Gastrocnemius medialis (tissue), 4 donors: Measurements from ENCODE around the gene DPP8. TPM values are rescaled to one million over a fixed set of nuclear protein-coding genes. Genes with fewer than 3 reads are reported as not detected.

Experiments
- ATAC-seq, 2 donors: fragments of 150-250 bp; one replicate each; pipeline ENCODE4 v1.9.1; 2016
- DNase-seq, 2 donors: peaks; one replicate each; pipeline ENCODE4 v3.0.0-alpha.2; 2019
- H3K27ac ChIP-seq, 4 donors: fragments of 200-600 bp; sonication (generic); 1 replicate in 1 of 4; 2 replicates in 3 of 4; pipeline ENCODE4 v1.5.1; 2016 to 2018; ENCODE audit warnings: mild to moderate bottlenecking in 2 of 4, moderate library complexity in 1 of 4
- H3K27me3 ChIP-seq, 3 donors: fragments of 200-600 bp; sonication (generic) in 2 of 3; 1 replicate in 1 of 3; 2 replicates in 2 of 3; pipeline versions ENCODE4 v1.5.1 to v1.6.0; 2016 to 2019; ENCODE audit warnings: mild to moderate bottlenecking in 1 of 3, moderate library complexity in 1 of 3
- H3K36me3 ChIP-seq, 2 donors: fragments of 200-600 bp; sonication (generic) in 1 of 2; one replicate each; pipeline ENCODE4 v1.5.1; 2017 to 2018
- H3K4me1 ChIP-seq, 2 donors: fragments of 200-600 bp; sonication (generic) in 1 of 2; one replicate each; pipeline ENCODE4 v1.5.1; 2016 to 2017; ENCODE audit warnings: mild to moderate bottlenecking in 2 of 2
- H3K4me3 ChIP-seq, 4 donors: fragments of 200-600 bp; sonication (generic) in 3 of 4; 1 replicate in 1 of 4; 2 replicates in 3 of 4; pipeline ENCODE4 v1.5.1; 2016 to 2019; ENCODE audit warnings: mild to moderate bottlenecking in 2 of 4
- H3K9me3 ChIP-seq, 3 donors: fragments of 200-600 bp; sonication (generic) in 2 of 3; 1 replicate in 1 of 3; 2 replicates in 2 of 3; pipeline ENCODE4 v1.5.1; 2016 to 2019
- CTCF ChIP-seq, 5 experiments: fragments of 450-650 bp in 3 of 5; fragments of 200-600 bp in 2 of 5; sonication (generic) in 2 of 5; IDR thresholded peaks in 4 of 5; conservative IDR thresholded peaks in 1 of 5; 1 replicate in 4 of 5; 2 replicates in 1 of 5; pipeline ENCODE4 v1.5.1; 2016 to 2019; ENCODE audit warnings: antibody characterized with exemption in 5 of 5, mild to moderate bottlenecking in 3 of 5, moderate library complexity in 3 of 5
- POLR2A ChIP-seq, 2 donors: fragments of 450-650 bp; IDR thresholded peaks; one replicate each; pipeline ENCODE4 v1.6.1; 2017; ENCODE audit warnings: antibody characterized with exemption in 2 of 2, mild to moderate bottlenecking in 2 of 2, moderate library complexity in 2 of 2
- in situ Hi-C, 4 donors: fragments of 200-750 bp; cut with MboI; loops; one replicate each; pipeline versions ENCODE4 v1.15.0 to v1.8.0; 2017; ENCODE audit warnings: low sequenced_read_pairs in 4 of 4
- intact Hi-C: fragments of 100-400 bp; cut with DNase I; formaldehyde crosslinking; loops from one replicate; pipeline ENCODE4 v1.15.1; 2023; ENCODE audit warnings: low total_unique reads
- total RNA-seq, 4 donors: library from RNA; depleted of rRNA; stranded (reverse); fragments of >200 nt; gene quantifications; one replicate each; pipeline versions ENCODE4 v1.1.0 to v1.2.3, GENCODE V29; 2016

The DPP8 gene
- total RNA-seq: 10 to 100 TPM; 36.9 to 76.6 (median 48.0) TPM

- intact Hi-C loops: loop anchor here (2.0 kb wide), 2 partner anchors 14 to 94 kb away; partner anchors contain the start of genes HACD3 and INTS14
- peak; percentile 74 to 93 (median 79) for TF ChIP-seq CTCF (IDR thresholded peaks at IDR 0.05 in 4 of 5, conservative IDR thresholded peaks at IDR 0.05 in 1 of 5)
- TF ChIP-seq POLR2A (IDR thresholded peaks at IDR 0.05): peak; percentile 39 to 64
- in situ Hi-C loops: no loop called here
- DNase-seq: peak; percentile 87 to 90
- Histone ChIP-seq H3K27ac (peak within 1 kb of the TSS; percentile 82 to 96 (median 96)), H3K27me3 (no peaks in the 10 kb centered on the region), H3K4me1 (peaks cover 35 to 42% of the 10 kb centered on the region in 2 donors), H3K36me3 (peaks cover 0 to 3% of the 10 kb centered on the region in 2 donors), H3K4me3 (peak within 1 kb of the TSS; percentile 95 to 100 (median 99)), H3K9me3 (no peaks in the 10 kb centered on the region)
- ATAC-seq: peak; percentile 95 to 97
Observed at GRCh38 chr15:65516997-65517865, at the start of gene DPP8. Gene DPP8 (minus strand): TSS chr15:65517689. CDS start chr15:65512553, 5,136 bp downstream.

GRCh38 chr15:65561934-65562333 is 44.4 kb upstream of the DPP8 start:
- intact Hi-C loops: no loop called here
- H3K9me3 ChIP-seq: no peaks in the 10 kb centered on the region
- in situ Hi-C loops: no loop called here
- ATAC-seq: no peak
- H3K4me3 ChIP-seq: no peak overlapping the region
- peaks cover 0 to 60% of the 10 kb centered on the region in 2 donors for H3K36me3 ChIP-seq
- H3K27me3 ChIP-seq: no peaks in the 10 kb centered on the region
- no peaks in the 10 kb centered on the region for H3K4me1 ChIP-seq
- TF ChIP-seq POLR2A (IDR thresholded peaks at IDR 0.05): no peak
- TF ChIP-seq CTCF (IDR thresholded peaks at IDR 0.05 in 4 of 5, conservative IDR thresholded peaks at IDR 0.05 in 1 of 5): no peak
- no peak for DNase-seq
- no peak overlapping the region for H3K27ac ChIP-seq

- in situ Hi-C loops (no loop called here), intact Hi-C loops (no loop called here)
- Histone ChIP-seq H3K27me3 (no peaks in the 10 kb centered on the region), H3K4me1 (no peaks in the 10 kb centered on the region), H3K36me3 (peaks cover 2 to 65% of the 10 kb centered on the region in 2 donors), H3K27ac (no peak overlapping the region), H3K4me3 (no peak overlapping the region), H3K9me3 (no peaks in the 10 kb centered on the region)
- TF ChIP-seq POLR2A (IDR thresholded peaks at IDR 0.05): no peak
- TF ChIP-seq CTCF (IDR thresholded peaks at IDR 0.05 in 4 of 5, conservative IDR thresholded peaks at IDR 0.05 in 1 of 5): no peak
- no peak for ATAC-seq
- no peak for DNase-seq
Observed at GRCh38 chr15:65559941-65560340, 42.5 kb upstream of the DPP8 start.

GRCh38 chr15:65558997-65559760 is 41.7 kb upstream of the DPP8 start:
- in situ Hi-C loops: no loop called here
- Histone ChIP-seq H3K27ac (no peak overlapping the region), H3K36me3 (peaks cover 2 to 62% of the 10 kb centered on the region in 2 donors), H3K4me3 (no peak overlapping the region), H3K27me3 (no peaks in the 10 kb centered on the region), H3K4me1 (no peaks in the 10 kb centered on the region), H3K9me3 (no peaks in the 10 kb centered on the region)
- intact Hi-C loops: no loop called here
- DNase-seq (no peak), ATAC-seq (no peak)
- TF ChIP-seq POLR2A (IDR thresholded peaks at IDR 0.05) (no peak), CTCF (IDR thresholded peaks at IDR 0.05 in 4 of 5, conservative IDR thresholded peaks at IDR 0.05 in 1 of 5) (no peak)
